ENCODE measurements around the gene RTL1.

RTL1 gene

DNA sequence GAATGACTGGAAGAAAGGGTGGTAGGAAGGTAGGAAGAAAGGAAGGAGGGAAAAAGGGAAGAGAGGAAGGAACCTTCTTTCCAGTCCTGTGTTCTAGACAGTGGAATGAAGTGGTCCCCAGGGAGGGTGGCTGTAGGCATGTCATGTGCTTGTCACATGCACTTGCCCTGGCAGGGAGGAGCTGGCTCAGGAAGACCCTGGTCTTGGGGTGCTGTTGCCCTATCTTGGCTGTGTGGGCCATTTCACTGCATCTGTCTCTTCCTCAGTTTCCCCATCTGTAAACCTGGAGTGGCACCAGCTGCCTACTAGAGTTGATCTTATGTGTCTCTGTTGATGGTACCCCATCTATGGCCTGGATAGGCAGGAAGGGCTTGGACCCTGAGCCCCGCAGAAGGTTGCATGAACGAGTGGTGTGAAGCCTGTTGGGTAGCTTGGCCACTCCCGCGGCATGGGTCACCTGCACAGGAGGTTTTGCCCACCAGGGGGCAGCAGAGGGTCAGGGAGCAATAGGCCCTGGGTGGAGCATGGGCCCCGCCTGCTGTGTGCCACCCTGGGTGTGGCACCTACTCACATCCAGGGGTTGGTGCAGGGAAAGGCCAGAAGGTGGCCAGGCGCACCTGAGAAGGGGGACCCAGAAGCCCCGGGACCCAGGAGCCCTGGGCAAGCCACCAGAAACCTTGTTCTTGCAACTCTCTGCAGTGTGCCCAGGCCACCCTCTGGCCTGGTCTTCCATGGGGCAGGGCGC is 52.5 kb downstream of the RTL1 start:
- DNase-seq (ENCODE audit: low spot score): peak; percentile 63

GRCh38 chr14:100849115-100849781 is 54.3 kb downstream of the RTL1 start:
- no peak for DNase-seq (ENCODE audit: low spot score)

DNA sequence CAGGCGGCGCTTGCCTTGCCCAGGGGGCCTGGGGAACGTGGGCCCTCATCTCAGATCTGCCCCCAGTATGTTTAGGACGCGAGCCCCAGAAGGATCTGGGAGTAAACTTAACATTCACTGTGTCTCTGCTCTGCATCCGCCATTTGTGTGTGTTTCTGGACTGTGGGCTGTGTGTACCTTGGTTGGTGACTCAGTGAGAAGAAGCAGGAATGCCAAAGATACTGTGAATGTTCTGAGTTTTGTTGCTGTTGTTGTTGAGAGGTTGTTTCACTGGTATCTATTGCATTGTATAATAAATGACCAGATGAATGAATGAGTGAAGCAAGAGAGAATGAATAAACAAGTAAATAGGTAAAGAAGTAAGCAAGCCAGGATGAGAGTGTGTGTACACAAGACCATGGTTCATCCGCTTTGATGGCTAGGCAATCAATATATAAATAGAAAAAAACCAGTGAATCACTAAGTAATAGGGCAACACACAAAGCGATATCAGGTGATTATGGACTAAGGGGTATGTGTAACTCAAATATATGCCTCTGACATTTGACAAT is 57.1 kb downstream of the RTL1 start:
- no peak for DNase-seq (ENCODE audit: low spot score)

- no peak for DNase-seq (ENCODE audit: low spot score)
Measured at GRCh38 chr14:100845341-100845740, 58.2 kb downstream of the RTL1 start.

GRCh38 chr14:100844846-100845245 is 58.7 kb downstream of the RTL1 start:
- no peak for DNase-seq (ENCODE audit: low spot score)

DNA sequence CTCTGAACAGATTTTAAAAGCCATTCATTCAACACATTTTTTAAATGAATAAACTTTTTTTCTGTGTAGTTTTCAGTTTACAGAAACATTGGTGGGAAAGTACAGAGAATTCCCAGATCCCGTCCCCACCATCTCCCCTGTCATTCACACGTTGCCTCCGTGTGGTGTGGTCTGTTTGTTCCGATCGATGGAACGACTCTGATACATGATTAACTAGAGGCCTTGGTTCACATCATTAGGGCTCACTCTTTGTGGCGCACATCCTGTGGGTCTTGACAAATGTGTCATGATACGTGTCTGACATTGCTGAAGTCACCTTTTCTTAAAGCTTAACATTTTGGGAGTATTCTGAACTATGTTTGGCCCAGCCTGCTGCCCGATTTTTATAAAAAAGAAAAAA is 59.1 kb downstream of the RTL1 start:
- no peak for DNase-seq (ENCODE audit: low spot score)

- DNase-seq (ENCODE audit: low spot score): no peak
Measured at GRCh38 chr14:100844082-100844408, 59.5 kb downstream of the RTL1 start.

DNA sequence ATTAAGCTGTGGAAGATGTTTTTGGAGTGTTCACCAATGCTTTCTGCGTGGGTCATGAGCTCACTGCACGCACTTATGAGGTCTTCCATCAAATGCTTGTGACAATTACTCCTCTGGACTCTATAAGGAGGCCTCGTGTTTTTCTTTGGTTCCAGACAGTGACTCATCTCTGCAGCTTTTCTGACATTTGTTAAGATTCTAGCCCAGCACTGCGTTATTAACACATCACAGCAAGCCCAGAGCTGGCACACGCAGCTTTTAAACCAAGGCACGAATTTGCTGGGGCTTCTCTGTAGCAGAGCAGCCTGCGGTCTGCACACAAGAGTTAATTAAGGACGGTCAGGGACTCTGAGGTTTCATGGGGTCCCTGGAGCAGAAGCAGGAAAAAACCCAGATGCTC is 60.7 kb downstream of the RTL1 start:
- DNase-seq (ENCODE audit: low spot score): no peak

GRCh38 chr14:100841761-100842403 is 61.6 kb downstream of the RTL1 start:
- no peak for DNase-seq (ENCODE audit: low spot score)

DNA sequence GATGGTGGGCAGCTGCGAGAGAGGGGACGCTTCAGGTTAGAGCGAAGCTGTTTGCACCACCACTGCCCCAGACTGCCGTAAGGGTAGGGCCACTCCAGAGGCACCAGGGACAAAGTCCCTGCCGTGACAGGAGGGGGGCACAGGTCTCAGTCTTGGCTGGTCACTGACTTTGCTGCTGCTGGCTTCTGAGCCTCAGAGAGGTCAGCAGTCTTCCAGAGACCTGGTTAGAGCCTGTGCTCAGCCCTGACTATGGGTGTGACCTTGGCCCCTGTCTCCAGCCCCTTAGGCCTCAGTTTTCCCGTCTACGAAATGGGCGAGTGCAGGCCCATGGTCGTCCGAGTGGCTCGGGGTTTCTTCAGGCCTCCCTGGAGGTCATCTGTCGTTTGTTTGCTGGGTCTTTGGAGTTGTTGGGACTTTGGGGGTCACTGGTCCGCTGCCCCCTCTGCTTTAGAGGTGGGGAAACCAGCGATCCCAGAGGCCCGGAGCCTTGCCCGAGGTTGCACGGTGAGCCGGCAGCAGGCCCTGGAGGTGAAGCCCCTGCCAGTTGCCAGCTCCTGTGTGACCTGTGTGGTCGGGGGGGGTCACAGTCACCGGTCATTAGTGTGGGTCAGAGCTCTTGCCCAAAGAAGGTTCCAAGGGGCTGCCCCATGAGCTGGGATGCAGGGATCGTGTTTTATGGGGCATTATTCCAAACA is 62.3 kb downstream of the RTL1 start:
- no peak for DNase-seq (ENCODE audit: low spot score)

DNA sequence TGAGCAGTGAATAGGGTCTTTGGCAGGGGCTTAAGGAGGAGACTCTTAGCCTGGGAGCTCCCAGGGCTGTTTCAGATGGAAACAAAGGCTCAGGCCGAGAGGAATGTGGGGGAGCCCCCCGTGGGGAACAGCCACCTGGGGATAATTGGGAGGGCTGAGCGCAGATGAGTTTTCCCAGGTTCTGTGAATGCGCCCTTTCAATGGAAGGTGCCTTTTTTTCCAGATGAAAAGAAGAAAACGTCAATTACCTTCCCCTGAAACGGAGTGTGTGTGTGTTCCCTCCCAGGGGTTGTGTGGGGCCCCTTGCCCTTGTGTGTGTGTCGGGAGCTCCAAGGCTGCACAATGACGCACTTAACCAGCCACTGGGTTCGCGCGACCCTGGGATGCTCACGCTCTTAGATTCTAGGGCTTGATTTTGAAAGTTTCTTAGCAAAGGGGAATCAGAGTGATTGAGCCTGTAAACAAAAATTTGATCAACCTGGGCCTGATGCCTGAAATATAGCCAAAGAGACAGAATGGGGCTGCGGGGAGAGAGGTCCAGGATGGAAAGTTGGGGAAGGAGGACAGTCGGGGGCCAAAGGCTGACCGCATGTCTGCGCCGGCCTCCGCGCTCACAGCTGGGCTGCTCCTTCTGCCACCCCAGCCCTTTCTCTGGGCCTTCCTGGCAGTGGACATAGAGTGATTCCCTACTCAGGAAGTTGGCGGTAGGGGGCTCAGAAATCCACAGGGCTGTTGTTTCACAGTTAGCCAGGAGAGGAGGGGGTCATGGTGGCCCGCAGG is 63.0 kb downstream of the RTL1 start:
- DNase-seq (ENCODE audit: low spot score): no peak

GRCh38 chr14:100839681-100840111 is 63.8 kb downstream of the RTL1 start:
- DNase-seq (ENCODE audit: low spot score): no peak

DNA sequence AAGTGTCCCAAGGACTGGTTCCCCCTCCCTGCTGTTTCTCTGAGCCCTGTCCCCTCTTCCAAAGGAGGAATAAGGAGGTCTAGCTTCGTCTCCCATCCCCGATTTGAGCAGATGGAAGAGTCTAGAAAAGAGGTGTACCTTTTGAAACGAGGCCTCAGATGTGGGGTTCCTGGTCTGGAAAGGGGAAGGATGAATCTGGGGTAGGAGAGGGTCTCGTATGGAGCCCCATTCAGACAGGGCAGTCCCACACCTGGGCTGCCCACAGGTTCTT is 64.3 kb downstream of the RTL1 start:
- DNase-seq (ENCODE audit: low spot score): no peak

DNA sequence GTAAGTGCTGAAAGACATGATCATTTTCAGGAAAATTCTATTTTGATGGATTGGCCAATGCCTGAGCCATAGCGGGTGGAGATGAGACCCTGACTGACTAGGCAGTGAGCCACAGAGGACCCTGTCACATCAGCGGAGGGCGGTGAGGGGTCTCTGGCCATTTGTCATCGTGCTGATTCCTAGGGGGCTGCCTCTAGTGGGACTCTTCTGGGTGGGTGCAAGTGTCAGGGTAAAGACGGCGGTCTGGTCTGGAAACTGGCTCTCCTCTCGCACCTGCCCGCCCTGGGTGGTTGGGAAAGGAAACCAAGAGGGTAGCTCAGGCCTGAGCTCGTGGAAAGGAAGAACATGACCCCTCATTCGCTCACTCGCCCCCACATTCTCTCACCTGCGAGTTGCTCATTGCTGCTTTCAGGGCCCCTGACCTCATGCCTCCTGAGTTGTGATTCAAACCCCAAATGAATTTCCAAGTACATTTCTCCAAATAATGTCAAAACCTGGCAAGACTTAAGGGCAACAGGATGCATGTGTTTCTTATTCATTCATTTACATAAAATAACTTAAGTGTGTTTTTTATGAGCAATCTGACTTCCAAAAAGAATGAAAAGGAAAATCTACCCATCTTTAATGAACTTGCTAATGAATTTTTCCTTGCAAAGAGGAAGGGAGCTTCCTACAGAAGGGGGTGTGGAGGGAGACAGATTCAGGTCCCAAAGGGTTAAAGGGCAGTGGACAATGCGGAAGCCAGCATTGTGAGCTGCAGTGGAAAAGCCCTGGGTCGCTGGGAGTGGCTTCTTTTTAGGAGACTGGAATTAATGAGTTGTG is 64.8 kb downstream of the RTL1 start:
- no peak for DNase-seq (ENCODE audit: low spot score)

DNA sequence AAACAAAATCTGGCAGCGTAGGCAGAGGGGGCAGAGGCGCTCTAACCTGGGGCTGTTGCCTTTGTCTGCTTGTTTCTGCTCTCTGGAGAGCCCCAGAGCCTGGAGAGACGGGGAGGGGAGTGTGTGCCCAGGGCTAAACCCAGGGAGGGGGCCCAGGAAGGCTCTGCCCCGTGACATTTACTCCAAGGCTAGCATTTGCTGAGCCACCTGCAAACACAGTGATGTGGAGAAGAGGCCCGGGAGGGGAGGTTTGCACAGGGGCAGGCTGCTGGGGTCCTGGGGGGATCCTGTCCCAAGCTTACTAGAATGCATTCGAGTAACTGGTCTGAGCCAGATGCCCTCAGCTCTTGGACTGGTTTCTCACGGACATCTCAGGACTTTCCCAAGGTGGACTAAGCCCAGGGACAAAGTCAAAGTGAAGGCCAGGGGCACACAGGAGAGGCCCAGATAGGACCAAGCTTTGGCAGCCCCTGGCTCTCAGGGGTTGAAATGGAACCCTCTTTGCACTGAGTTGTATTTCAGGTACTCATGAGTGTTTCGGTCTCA is 65.6 kb downstream of the RTL1 start:
- no peak for DNase-seq (ENCODE audit: low spot score)

GRCh38 chr14:100836941-100837804 is 66.3 kb downstream of the RTL1 start:
- DNase-seq (ENCODE audit: low spot score): no peak

DNA sequence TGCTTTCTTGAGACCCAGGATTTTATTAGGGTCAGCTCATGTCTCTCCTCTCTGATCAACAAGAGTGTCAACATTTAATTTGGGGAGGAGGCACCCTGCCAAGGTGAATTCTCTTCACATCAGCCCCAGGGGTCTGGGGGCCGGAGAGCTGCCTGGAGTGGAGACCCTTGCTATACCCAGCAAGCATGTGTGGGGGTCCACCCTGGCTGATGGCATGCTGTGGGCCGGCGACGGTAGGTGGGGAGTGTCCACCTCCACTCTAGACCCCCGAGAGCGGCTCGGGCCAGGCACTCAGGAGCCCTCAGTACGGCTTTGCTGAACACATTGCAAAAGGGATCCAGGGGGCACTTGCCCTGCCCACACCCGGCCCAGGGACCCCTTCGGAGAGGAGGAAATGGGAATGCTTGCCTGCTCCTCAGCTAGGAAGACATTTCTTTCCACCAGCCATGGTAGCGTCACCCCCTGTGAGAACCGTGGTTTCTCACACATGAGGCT is 67.2 kb downstream of the RTL1 start:
- no peak for DNase-seq (ENCODE audit: low spot score)

DNA sequence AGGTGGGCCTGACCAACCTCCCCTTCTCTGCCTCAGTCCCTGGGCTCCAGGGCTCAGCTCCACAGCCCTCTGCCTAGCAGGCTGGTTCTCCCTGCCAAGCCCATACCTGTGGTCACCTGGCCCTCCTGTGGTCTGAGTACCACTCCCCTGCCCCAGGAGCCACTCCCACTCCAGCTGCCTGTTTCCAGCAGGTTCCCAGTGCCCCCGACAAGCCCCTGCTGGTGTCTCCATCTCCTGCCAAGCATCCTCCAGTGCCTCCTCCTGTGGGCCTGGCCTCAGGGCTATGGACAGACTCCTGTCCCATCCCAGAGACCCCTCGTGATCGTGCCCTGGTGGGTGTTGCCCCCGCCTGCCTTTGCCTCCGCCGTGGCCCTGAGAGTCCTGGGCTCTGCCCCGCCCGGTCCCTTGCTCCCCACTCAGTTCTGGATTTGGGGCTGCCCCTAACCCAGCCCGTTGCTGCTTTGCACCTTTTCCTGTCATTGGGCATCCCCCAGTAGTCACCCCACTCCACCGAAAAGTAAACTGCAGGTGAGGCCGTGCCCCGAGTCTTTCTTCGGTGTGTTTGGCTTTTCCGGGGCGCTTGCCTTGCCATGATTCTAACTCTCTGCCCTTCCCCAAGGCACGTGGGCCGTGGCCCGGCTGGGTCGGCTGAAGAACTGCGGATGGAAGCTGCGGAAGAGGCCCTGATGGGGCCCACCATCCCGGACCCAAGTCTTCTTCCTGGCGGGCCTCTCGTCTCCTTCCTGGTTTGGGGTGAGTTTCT is 67.8 kb downstream of the RTL1 start:
- no peak for DNase-seq (ENCODE audit: low spot score)

Data from CD4-positive, alpha-beta T cell treated with Interleukin-15 for 4 hours (primary cell).